HG03045 (cell line): Measurements from ENCODE around the gene C1RL.
"Not testable (repeated sequence)": the region's sequence is repeated elsewhere in the genome, so short reads cannot be mapped to it uniquely, and the experiment has no call there.

ENCODE experiments used
- ATAC-seq: cut with Tn5 transposase; IDR thresholded peaks from one replicate; pipeline ENCODE4 v1.9.1; 2021; ENCODE audit warnings: mild to moderate bottlenecking, moderate library complexity; ENCODE audit not compliant: unreplicated experiment

Gene C1RL

DNA sequence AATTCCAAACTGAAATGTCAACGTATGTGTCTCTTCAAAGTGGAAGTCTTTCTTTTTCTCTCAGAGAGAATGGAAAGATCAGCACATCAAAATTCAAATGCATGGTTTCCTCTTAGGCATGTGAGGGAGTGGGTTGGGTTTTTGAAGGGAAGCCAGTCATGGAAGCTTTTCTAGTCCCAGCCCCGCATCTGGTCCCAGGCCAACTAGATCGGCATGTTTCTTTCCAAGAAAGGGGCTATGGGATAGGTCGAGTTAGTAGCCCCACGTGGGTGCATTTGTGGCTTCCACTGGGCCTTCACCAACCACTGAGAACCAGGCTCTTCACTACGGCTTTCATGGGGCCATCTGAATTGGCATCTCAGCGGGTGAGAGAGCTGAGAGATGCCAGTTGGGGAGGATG is 41.9 kb downstream of the C1RL start:
- no peak for ATAC-seq

DNA sequence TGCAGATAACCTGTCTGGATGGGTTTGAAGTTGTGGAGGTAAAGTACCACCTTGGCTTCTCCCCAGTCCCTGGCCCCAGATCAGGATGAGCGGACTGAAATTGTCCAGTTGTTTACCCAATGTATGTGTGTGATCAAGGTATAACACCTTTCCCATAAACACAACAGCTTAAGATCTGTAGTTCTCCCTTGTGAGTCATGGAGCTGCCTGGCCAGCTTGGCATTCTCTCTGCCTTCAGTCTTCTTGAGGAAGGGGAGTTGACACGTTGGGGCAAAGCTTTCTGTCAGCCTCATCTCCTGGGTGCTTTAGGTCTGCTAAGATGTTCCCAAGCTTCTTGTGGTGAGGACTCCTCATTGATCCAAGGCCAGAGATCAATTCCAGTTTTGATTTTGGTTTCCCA is 42.4 kb downstream of the C1RL start:
- ATAC-seq, result no peak

DNA sequence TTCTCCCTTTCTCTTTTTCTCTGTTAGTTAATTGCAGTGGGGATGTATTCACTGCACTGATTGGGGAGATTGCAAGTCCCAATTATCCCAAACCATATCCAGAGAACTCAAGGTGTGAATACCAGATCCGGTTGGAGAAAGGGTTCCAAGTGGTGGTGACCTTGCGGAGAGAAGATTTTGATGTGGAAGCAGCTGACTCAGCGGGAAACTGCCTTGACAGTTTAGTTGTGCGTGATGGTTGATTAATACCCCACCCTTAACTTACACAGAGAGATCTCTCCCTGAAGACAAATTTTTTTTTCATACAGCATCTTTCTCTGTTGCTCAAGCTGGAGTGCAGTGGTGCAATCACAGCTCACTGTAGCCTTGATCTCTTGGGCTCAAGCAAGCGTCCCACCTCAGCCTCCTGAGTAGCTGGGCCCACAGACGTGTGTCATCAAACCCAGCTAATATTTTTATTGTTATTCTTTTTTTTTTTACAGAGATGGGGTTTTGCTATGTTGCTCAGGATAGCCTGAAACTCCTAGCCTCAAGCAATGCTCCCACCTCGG is 43.9 kb downstream of the C1RL start:
- no peak for ATAC-seq

GRCh38 chr12:7064516-7064915 is 44.5 kb downstream of the C1RL start:
- ATAC-seq, result no peak

- ATAC-seq, result no peak
Observed at GRCh38 chr12:7061596-7061995, 47.4 kb downstream of the C1RL start.

DNA sequence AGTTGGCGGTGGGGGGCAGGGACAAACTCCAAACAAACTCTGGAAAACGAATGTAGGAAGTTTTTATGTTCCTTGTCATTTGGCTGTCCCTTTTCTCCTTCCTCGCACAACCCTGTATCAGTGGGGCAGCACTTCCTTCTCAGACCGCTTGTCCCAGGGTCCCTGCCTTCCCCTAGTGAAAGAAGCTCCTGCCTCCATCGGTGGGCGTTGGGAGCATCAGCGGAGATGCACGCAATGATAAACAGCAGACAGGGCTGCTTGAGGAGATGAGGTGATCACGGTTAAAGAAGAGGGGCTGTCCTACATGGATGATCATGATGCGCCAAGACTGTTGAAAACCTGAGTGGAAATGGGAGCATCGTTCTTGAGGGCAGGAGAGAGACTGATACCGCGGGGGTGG is 47.9 kb downstream of the C1RL start:
- no peak for ATAC-seq

DNA sequence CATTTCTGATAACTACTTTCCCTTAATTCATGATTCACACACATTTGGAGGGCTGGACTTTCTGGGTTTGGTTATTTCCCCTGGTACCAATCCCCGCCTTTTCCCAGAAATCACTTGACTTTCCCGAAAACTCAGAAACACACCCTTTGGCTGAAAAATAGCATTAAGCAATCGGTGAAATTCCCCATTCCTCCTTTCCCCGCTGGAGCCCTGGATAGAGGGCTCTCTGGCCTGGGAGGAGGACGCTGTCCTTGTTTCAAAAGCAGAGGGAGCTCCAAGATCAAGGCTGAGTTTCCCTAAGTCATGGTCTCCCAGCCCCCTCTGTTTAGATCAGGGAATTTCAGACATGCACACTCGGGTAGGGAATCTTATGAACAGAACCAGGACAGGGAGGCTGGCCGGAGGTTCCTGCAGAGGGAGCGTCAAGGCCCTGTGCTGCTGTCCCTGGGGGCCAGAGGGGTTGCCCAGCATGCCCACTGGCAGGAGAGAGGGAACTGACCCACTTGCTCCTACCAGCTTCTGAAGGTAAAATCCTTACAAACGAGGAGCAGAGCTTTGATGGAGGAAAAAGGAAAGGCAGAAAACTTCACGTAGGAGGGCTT is 48.6 kb downstream of the C1RL start, which contains the start of gene C1S:
TSS of gene C1S (plus strand) at position 366 of the 602 bp plus-strand sequence. CDS start 1,195 bp downstream, outside the sequence.
- no peak for ATAC-seq

GRCh38 chr12:7059780-7060179 is 49.2 kb downstream of the C1RL start:
- no peak for ATAC-seq

GRCh38 chr12:7058850-7059395 is 50.1 kb downstream of the C1RL start:
- no peak for ATAC-seq

GRCh38 chr12:7058163-7058845 is 50.7 kb downstream of the C1RL start:
- ATAC-seq, result no peak

GRCh38 chr12:7055736-7056135 is 53.3 kb downstream of the C1RL start:
- ATAC-seq, result not testable (repeated sequence)

DNA sequence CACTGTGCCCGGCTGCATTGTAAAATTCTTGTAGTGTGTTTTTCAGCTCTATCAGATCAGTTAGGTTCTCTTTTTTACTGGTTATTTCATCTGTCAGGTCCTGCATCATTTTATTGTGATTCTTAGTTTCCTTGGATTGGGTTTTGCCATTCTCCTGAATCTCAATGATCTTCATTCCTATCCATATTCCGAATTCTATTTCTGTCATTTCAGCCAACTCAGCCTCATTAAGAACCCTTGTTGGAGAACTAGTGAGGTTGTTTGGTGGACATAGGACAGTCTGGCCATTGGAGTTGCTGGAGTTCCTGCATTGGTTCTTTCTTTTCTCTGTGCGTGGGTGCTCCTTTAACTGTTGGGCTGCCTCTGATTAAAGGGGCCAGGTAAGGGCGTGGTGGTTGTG is 54.1 kb downstream of the C1RL start:
- ATAC-seq, result no peak

DNA sequence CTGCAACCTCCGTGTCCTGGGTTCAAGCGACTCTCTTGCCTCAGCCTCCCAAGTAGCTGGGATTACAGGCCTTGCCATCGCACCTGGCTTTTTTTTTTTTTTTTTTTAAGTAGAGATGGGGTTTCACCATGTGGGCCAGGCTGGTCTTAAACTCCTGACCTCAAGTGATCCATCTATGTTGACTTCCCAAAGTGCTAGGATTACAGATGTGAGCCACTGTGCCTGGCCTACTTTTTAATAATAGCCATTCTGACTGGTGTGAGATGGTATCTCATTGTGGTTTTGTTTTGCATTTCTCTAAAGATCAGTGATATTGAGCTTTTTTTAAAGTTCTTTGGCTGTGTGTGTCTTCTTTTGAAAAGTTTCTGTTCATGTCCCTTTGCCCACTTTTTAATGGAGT is 59.0 kb downstream of the C1RL start:
- not testable (repeated sequence) for ATAC-seq

GRCh38 chr12:7049445-7049951 is 59.5 kb downstream of the C1RL start:
- not testable (repeated sequence) for ATAC-seq

GRCh38 chr12:7047306-7047705 is 61.7 kb downstream of the C1RL start:
- ATAC-seq, result no peak

- ATAC-seq, result no peak
Observed at GRCh38 chr12:7046383-7047105, 62.5 kb downstream of the C1RL start.

GRCh38 chr12:7045913-7046312 is 63.1 kb downstream of the C1RL start:
- no peak for ATAC-seq
